Hepatocyte (in vitro differentiated cells): Measurements from ENCODE around the gene NEAT1.

Experiments used
- EZH2 ChIP-seq: fragments of 200-600 bp; sonication (generic); IDR thresholded peaks from 2 replicates; pipeline ENCODE4 v1.6.1; 2016; ENCODE audit warnings: antibody characterized with exemption, mild to moderate bottlenecking, borderline replicate concordance
- TF ChIP-seq, protein P1 (sequence below): fragments of 200-600 bp; sonication (generic); IDR thresholded peaks from 2 replicates; pipeline ENCODE4 v1.5.1; 2016; ENCODE audit warnings: antibody characterized with exemption, mild to moderate bottlenecking; ENCODE audit not compliant: poor library complexity

DNA sequence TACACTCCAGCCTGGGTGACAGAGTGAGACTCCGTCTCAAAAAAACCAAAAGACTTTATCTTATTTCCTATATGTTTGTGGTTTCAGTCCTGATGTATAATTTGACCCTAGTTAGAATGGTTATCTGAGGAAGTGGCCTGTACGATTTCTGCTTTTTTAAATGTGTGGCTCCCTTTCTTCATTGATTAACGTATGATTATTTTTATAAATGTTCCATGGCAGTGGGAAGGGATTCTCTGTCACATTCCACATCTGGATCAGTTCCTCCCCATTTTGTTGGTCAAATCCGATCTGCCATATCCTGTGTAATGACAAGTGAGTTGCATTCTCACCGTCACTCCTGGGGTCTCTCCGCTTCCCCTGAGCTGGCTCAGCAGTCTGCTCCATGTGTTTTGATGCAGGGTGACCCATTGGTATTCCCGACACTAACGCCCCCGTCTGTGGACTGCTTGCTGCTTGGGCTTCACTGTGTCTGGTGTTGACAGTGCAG, 20.3 kb downstream of the NEAT1 start:
- no peak for TF ChIP-seq EZH2
- TF ChIP-seq, protein P1, sequence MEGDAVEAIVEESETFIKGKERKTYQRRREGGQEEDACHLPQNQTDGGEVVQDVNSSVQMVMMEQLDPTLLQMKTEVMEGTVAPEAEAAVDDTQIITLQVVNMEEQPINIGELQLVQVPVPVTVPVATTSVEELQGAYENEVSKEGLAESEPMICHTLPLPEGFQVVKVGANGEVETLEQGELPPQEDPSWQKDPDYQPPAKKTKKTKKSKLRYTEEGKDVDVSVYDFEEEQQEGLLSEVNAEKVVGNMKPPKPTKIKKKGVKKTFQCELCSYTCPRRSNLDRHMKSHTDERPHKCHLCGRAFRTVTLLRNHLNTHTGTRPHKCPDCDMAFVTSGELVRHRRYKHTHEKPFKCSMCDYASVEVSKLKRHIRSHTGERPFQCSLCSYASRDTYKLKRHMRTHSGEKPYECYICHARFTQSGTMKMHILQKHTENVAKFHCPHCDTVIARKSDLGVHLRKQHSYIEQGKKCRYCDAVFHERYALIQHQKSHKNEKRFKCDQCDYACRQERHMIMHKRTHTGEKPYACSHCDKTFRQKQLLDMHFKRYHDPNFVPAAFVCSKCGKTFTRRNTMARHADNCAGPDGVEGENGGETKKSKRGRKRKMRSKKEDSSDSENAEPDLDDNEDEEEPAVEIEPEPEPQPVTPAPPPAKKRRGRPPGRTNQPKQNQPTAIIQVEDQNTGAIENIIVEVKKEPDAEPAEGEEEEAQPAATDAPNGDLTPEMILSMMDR, result no peak
